Activated CD8-positive, alpha-beta memory T cell treated with anti-CD3 and anti-CD28 coated beads, Interleukin-2, amount 50 U/mL, for 1 hour (primary cell): Measurements from ENCODE around the gene ABLIM3.

ENCODE experiments used
- DNase-seq: peaks from one replicate; pipeline ENCODE4 v3.0.0-alpha.2; 2020; ENCODE audit errors: extremely low read depth

The ABLIM3 gene

DNA sequence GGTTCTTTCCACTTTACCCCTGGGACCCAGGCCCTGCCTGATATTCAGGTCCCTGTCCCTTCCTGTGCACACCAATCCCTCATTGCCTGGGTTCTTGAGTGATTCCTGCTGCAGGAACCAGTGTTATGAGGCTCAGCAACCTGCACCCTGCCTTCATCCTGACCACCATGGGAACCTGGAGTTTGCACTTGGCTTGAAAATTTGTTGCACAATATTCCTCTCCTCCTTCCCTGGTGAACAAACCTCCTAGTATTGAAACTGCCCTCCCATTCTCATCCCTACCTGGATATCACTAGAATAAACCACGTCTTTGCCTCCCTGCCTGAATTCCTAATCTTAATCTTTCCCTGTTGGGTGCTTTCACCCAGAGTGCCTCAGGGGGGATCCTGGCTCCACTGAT is 78.3 kb downstream of the ABLIM3 start:
- DNase-seq = no peak

DNA sequence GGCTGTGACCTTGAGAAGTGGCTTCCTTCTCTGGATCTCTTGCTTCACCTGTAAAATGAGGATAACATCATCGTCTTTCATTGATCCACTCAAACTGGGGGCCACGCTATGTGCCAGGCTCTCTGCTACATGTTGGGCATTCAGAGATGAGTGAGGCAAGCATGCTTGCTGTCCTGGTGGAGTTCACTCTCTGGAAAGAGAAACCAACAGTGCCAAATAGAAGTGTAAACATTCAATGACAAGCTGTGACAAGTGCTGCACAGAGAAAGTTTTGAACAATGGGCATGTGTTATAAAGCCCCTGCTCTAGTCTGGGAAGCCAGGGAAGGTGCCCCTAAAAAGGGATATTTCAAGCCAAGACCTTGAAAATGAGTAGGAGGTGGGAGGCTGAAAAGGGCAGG is 79.5 kb downstream of the ABLIM3 start:
- DNase-seq = no peak

DNA sequence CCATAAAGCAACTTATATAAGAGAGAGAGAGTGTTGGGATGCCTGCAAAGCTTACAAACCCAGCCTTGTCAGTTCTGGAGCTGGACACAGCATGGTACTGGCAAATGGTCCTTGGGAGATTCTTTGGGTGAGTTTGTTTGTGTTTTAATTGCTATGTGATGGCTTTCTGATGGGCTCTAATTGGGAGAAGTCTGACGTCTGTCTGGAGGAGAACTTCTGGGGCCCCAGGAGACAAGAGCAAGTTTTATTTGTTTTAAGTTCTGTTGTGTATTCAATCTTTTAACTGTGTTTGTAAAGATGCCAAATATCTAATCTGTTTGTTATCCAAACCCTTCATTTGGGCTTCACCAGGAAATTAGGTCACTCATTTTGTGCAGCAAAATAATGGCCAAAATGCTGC is 80.0 kb downstream of the ABLIM3 start:
- DNase-seq = no peak

DNA sequence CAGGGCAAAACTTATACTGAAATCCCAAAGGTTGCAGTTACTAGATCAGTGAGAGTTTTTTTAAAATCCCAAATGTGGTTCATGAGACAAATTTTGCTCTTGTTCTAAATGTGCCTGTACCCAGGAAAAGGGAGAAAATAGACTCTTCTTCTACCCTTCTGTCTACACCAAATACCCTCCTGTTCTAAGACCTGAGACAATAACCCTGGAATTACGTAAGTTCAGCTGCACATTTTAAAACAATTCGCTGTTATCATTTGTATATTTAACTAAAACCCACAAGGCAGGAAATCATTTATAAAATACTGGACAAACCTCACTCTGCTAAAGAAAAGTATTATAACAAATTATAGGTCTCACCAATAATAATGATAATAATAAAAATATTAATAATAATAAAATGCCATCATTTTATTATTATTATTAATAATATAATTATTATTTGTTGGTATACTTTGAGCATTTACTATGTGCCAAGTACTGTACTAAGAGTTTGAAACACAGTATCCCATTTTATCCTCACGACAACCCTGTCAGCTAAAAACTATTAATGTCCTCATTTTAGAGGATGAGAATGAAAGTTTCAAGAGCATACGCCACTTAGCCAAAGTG is 80.5 kb downstream of the ABLIM3 start:
- DNase-seq = no peak

DNA sequence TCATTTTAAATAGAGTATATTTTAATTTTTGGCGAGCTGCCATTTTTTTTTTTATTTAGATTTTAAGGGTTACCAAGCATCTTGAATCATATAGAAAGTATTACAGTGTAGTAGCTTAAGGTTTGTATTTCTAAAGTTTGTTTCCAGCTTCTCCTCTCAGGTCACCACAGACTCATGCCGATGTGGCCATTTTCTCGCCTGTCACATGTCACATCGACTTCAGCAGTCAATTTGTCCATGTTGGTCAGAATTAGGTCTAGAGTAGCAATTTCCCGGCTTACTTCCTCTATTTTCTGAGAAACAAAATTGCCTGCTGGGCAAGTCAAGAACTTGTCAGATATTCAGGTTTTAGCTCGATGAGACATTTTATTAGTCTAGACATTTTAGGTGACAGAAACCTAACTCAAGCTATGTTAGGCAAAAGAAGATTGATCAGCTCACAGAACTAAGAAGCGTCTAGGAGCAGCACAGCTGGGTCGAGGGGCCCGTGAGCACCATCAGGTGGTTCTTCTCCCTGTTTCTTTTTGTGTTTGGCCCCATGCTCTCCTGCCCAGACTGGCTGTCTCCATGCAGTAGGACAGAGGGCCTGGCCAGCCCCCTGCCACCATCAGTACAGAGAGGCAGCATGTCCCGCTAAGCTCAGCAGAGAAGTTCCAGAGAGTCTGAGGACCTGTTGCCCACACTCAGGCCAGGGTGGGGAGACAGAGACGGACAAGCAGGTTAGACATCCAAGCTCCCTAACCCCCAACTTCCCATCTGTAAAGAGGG is 82.0 kb downstream of the ABLIM3 start:
- no peak for DNase-seq

DNA sequence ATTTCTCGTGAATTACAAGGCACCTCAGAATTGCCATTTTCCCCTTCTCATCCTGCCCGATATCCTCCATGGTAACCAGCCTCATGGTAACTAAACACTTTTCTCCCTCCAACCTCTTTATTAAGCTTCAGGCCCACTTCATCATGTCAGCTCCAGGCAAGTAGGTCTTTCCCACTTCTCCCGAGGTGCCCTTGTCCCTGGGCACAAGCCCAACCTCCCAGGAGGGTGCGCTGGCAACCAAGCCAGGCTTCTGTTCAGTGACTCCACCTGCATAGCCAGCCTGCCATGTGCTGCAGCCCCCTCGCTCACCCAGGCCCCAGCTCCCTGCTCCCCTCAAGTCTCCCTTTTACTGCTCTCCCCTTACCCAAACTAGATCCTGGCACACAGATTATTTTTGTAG is 83.0 kb downstream of the ABLIM3 start:
- DNase-seq = no peak

DNA sequence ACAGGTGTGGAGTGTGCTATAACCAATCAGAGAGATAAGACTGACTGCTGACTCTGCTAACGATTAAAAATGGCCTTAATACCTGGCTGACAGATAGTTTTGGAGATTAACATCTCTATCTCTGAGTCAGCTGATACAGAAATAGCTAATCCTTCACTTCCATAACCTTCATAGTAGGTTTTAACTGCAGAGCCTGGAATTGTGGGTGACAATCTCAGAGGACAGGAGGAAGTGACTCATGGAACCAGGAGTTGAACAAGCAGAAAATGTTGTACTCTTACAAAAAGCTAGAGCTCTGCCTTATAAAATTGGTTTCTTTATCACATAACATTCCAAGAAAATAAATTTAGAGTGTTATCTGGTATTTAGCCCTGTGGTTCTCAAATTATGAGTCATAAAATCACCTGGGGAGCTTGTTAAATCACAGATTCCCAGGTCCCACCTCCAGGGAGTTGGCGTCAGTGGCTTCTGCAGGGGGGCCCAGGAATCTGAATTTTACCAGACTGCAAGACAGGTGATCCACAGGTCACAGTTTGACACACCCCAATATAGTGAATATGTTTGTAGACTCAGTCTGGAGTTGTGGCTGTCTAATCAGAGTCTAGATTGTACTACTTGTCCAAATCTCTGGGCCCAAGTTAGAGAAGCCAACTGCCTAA is 86.0 kb downstream of the ABLIM3 start:
- DNase-seq = no peak

DNA sequence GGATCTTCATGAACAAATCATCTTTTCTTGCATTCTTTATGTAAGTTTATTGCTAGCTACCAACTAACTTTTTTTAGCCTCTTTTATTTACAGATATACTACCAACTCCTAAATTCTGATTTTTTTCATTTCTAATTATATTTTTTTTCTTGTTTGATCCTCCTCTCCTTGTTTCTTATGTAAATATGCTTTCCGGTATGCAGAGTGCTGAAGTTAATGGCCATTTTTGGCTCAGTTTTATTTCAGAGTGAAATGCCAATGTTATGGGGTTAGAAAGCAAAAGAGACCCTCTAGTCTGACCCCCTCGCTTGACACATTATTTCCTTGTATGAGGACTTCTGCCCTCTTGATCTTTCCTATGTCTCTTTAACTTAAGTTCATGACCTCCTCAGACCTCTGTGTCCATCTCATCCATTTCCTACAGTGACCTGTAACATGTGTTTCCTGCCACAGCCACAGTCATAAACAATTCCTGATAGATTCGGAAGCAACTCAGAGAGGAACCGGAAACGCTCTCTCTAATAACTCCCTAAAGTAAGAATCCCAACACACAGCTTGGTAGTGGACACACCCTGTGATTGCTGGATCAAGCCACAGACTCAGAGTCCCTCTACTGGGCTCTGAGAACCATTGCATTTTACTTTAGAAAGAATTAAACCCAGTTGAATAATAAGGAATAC is 87.5 kb downstream of the ABLIM3 start:
- DNase-seq = no peak

DNA sequence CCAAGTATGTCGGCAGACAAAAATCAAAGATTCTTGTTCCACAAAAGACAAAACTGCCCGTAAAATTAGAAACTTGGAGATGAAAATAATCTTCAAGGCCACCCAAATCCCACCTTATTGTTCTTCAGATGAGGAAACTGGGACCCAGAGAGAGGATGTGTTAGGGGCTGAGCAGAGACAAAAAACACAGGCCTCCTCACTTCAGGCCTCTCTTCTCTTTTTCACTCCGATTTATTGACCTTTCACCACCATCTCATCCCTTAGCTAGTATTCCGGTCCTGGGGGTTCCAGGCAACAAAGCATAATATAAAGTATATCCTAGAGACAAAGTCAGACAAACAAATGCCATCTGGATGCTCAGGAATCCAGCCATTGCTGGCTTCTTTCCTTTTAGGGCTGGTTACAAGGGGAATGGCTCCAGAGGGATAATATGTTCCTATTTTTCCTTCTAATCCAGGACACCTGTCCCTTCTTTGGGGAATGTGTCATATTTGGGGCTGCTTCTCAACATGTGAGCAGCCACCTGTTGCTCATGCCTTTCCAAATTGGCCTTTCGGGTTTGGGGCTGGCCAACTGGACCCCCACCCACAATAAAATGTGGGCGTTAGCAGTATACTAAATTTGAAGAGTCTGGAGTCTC is 88.1 kb downstream of the ABLIM3 start:
- no peak for DNase-seq

DNA sequence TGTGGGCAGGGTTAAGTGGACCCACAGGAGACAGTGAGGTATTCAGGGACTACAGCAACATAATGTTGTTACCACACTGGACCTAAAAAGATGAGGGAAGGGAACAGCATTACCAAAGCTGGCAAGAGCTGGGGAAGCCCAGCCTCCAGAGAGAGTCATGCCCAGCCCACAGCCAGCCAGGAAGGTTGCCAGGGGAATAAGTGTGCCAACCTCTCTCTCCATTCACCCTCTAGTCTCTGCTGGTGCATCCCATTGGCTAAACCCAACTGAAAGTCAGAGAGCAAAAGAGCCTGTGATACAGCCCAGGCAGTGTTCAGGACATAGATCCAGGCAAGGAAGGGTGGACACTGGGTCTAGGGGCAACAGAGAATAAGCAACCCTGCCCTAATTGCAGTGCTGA is 94.5 kb downstream of the ABLIM3 start:
- DNase-seq = no peak

DNA sequence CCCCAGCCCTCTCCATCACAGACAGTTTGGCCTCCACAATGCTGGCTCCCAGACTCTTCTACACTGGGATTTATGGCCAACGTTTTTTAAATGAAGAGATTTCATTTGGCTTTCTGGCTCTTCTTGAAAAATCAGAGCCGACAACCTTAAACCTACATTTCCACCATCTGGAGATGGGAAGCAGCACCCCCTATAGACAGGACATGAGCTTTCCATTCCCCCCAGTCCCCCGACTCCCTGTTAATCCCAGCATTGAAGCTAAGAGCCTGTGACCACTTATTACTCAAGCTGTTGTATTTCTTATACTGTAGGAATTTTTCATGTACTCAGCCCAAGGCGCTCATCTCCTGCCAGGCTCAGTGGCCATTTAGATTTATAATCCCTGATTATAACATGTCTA is 96.4 kb downstream of the ABLIM3 start:
- DNase-seq = no peak

DNA sequence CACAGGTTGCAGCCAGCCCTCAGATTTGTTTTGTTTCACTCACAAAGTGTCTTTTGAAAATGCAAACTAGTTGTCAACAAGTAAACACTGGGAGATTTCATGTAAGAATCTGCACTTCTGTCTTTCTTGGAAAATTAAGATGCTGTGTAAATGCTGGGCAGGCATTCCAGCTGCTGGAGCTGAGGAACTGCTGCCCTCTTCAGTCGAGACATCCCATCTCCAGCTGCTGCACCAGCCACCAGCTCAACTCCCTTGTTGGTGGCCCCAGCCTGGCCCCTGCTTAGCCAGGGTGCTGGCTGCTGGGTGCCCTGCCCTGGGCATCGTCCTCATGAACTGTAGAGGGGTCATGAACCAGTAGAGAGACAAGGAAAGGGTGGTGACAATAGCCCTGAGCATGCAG is 97.2 kb downstream of the ABLIM3 start:
- DNase-seq = no peak

DNA sequence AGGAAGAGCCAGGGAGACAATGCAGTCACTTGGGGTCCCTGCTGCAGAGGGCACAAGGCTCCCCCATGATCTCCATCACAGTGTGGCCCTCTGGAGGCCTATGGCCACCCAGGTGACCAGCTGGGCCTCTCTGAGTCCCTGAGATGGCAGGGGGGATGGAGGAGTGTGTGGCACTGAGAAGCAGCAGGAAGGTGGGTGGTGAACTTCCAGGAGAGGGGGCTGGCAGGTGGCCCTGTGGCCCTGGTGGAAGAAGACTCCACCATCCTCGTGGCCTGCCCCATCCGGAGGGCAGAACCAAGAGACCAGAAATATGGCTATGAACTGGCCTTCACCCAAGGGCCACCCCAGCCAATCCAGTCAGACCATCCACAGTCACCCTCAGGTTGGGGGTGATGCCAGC is 98.6 kb downstream of the ABLIM3 start:
- DNase-seq = no peak

DNA sequence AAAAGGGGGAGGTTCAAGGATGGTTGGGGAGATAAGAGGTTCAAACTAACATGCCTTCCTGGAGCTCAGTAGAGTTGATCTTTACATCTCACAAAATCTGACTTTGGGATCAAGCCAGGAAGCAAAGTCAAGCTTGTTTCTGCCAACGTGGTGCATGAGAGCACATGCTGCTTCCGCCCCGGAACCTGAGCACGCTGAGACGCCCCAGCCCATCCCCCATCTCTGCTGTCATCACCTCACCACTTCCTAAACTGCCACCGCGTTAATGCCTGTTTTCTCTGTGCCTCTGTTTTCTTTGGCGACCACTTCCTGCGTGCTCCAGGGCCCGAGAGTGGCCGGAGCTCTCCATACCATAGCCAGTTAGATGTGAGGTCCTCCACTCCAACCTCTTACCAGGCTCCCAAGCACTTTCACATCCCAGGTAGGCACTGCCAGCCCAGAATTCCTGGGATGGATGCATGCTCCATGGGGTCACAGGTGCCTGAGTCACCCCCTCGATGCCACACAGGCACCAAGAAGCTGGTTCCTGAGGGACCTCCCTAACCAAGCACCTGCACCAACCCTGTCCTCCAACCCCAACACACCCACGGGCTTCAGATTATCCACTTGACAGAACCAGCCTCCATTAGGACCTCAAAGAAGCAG is 99.2 kb downstream of the ABLIM3 start:
- peak; percentile 53 for DNase-seq

DNA sequence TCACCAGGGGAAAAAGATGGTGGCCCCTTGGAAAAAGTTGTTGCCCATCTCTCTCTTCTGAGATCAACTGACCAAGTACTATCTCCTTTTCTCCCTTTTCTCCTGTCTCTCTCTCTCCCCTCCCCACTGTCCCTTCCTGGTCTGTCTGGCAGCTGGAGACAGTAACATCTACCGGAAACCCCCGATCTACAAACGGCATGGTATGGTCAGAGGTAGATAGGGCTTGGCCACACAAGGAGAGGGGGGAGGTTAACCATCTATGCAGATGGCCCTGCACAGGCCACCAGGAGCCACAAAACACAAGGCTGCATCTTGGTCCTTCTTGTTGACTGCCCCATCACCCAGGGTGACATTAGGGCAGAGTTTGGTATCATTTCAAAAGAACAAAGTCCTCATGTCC is 101.0 kb downstream of the ABLIM3 start:
- no peak for DNase-seq

DNA sequence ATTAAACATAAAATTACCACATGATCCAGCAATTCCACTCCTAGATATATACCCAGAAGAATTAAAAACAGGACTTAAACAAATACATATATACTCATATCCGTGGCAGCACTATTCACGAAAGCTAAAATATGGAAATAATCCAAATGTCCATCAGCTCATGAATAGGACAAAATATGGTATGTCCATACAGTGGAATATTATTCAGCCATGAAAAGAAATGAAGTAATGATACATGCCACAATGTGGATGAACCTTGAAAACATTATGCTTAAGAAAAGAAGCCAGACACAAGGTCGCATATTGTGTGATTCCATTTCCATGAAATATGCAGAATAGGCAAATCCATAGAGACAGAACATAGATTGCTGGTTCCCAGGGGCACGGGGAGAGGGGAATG is 105.6 kb downstream of the ABLIM3 start:
- DNase-seq = no peak

DNA sequence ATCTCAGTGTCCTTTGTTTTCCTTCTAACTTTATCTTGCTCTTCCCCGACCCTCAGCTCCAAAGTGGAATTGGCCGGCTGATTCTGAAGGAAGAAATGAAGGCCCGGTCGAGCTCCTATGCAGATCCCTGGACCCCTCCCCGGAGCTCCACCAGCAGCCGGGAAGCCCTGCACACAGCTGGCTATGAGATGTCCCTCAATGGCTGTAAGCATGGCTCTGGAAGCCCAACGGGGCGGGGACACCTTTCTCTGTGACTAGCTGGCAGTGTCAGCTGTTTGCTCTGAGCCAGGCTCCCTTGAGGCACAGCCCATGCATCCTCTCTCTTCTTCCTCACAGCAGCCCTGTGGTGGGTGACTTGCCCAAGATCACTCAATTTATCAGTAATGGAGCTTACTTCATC is 106.4 kb downstream of the ABLIM3 start:
- no peak for DNase-seq

DNA sequence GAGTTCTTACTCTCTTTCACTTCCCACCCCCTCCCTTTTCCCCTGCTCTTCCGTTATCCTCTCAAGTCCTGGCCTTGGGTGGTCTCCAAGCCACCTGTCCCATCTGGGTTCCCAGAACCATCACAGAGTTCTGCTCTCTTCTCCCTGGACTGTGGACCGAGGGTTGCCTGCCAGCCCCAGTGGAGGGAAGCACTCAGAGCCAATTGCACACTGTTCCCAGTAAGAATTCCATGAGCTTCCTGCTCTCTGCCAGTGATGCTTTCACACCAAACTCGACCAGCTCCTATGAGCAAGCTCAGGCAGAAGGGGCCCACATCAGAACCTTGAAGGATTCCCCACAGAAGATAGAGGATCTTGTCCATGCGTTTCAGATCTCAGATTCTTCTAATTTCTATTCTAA is 110.3 kb downstream of the ABLIM3 start:
- no peak for DNase-seq

DNA sequence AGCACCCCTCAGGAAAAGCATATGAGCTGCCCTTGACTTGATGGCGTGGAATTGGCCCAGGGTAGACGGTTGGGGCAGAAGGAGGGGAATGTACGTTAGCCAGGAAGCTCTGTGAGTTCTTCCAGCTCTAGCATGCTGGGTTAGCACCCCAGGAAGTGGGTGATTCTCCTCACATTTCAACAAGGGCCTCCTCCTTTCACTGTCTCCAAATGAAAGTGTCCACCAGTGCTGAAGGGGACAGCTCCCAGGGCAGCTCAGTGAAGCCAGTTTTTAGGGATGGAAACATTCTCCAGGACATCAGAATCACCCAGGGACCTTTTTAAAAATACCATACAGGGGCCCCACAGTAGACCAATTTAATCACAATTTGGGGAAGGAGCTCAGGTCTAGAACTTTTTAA is 113.2 kb downstream of the ABLIM3 start:
- DNase-seq = no peak

DNA sequence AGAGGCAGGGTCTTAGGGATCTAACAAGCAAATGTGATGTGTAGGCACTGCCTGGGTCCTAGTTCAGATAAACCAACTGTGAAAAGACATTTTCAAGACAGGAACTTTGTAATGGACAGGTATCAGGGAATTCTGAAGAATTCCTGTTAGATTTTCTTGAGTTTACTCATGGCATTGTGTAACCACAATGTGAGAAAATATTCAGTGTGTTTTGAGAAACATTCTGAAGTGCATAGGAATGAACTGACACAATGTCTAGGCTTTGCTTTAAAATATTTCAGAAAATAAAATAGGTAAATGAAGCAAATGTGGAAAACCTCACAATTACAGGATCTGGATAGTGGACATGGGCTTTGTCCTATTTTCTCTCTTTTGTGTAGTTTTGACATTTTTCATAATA is 115.2 kb downstream of the ABLIM3 start:
- DNase-seq = no peak

DNA sequence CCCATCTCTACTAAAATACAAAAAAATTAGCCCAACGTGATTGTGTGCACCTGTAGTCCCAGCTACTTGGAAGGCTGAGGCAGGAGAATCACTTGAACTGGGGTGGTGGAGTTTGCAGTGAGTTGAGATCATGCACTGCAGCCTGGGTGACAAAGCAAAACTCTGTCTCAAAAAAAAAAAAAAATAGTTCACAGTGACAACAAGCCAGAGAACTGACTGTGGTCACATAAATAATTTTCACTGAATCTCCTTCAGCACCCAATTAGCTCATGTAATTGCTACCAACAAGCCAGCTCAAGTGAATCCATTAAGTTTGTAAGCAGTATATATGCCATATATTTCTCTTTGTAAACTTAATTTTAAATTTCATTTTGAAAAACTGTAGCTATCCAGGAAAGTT is 115.8 kb downstream of the ABLIM3 start:
- no peak for DNase-seq
